ENCODE data around the gene ID2. TPM values are rescaled to one million over a fixed set of nuclear protein-coding genes. Genes with fewer than 3 reads are reported as not detected.

ID2 gene
- total RNA-seq, 2 experiments from 2014 or later = 171 to 213 TPM

DNA sequence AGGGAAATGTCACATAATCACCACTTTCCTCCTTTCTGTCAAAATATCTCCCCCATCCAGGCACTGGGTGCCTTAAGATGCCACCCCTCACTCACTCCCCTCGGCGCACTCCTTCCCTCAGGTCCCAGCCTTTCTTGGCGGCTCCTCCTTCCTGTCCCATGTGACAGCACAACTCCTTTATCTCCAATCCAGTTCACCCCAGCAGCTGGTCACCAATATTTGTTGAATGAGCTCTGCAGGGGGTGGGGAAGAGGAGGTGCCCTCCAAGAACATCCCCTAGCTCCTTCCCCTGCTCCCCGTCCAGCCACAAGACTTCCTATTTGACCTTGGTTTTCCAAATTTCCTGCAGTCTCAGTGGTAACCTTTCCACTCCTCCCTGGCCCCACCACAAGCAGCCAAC, 31.6 kb upstream of the ID2 start:
- H3K4me1 Mint-ChIP-seq = no peaks in the 10 kb centered on the region
- ATAC-seq (no peak), DNase-seq (no peak)
- no peaks in the 10 kb centered on the region for H3K9me3 Mint-ChIP-seq (ENCODE audit: low read depth)
- POLR2A ChIA-PET = no interaction called here
- H3K36me3 Mint-ChIP-seq (ENCODE audit: low read depth) = no peaks in the 10 kb centered on the region
- H3K4me3 Mint-ChIP-seq = no peak overlapping the region
- intact Hi-C loops (cut with DNase I, micrococcal nuclease) = no loop called here
- no peaks in the 10 kb centered on the region for H3K27me3 Mint-ChIP-seq
- no peak overlapping the region for H3K27ac Mint-ChIP-seq
- CTCF ChIA-PET = no interaction called here

DNA sequence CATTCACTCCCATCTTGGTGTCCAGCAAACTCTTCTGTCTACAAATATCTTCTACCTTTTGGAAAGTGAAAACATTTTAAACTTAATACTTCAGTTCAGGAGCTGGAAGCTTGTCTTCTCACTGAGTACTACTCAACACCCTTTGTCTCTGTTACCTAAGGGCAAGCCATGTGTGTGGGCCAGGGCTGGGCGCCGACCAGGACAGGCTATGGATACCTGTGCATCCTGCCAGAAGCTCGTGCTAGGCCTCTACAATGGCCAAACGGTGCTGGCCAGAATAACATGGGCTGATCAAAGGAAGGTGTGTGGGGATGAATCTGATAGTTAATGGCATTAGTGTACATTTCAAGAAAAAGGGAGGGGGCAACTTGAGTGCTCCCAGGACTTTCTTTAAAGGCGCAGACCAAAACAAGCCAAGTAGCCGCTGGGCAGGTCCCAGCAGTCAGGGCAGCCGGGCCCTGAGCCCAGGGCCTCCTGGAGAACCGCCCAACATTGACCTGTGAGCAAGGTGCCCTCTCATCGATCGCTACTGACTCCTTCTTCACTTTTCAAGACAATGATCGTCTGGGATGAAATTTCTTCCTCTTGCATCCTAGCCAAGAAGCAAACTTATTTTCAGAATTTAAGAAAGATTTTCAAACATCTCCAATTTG, 29.0 kb upstream of the ID2 start:
- Mint-ChIP-seq H3K27me3 (peaks cover 2% of the 10 kb centered on the region), H3K36me3 (ENCODE audit: low read depth) (no peaks in the 10 kb centered on the region), H3K9me3 (ENCODE audit: low read depth) (no peaks in the 10 kb centered on the region), H3K4me3 (no peak overlapping the region), H3K27ac (no peak overlapping the region), H3K4me1 (peaks cover 13% of the 10 kb centered on the region)
- ChIA-PET CTCF (no interaction called here), POLR2A (no interaction called here)
- DNase-seq (no peak), ATAC-seq (no peak)
- intact Hi-C loops (cut with DNase I, micrococcal nuclease) = no loop called here

DNA sequence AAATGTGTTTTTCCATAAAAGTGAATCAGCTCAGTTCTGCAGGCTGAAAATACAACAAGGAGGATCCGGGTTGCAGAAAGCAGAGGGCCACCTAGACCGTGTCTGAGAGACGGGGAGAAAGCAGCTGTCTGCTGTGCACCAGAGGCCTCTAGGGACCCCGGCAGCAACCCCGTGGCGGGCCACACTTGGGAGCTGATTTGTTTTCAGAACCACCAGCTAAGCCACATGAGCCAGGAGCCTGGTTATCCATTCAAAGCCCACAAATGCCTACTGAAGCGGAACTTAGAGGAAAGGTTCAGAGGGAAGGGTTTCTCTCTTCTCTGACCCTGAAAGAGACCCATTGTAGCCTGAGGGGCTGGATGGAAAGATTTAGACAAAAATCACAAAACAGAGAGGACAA, 28.4 kb upstream of the ID2 start:
- Mint-ChIP-seq H3K4me1 (peaks cover 14% of the 10 kb centered on the region), H3K36me3 (ENCODE audit: low read depth) (no peaks in the 10 kb centered on the region), H3K27ac (no peak overlapping the region), H3K27me3 (peaks cover 3% of the 10 kb centered on the region), H3K4me3 (no peak overlapping the region), H3K9me3 (ENCODE audit: low read depth) (no peaks in the 10 kb centered on the region)
- POLR2A ChIA-PET = no interaction called here
- ATAC-seq (no peak), DNase-seq (no peak)
- CTCF ChIA-PET = no interaction called here
- intact Hi-C loops (cut with DNase I, micrococcal nuclease) = no loop called here

DNA sequence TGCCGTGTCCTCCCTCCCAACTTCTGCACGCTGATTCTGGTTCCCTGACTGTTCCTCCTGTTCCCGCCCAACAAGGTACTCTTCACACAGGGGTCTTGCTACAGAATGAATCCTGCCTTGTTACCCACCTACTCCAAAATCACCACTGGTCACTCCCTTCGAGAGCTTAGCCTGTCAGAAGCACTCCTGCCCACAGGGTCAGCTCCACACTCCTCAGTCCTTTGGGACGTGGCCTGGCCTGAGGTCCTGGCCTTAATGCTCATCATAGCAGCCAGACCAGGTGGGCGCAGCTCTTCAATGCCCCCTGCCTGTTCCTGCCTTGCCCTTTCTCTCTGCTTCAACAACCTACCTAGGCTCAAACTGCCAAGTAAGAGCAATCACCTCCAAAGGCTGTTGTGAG, 27.8 kb upstream of the ID2 start:
- DNase-seq (no peak), ATAC-seq (no peak)
- intact Hi-C loops (cut with DNase I, micrococcal nuclease) = no loop called here
- Mint-ChIP-seq H3K4me3 (no peak overlapping the region), H3K27ac (no peak overlapping the region), H3K9me3 (ENCODE audit: low read depth) (no peaks in the 10 kb centered on the region), H3K36me3 (ENCODE audit: low read depth) (no peaks in the 10 kb centered on the region), H3K4me1 (peaks cover 14% of the 10 kb centered on the region), H3K27me3 (peaks cover 3% of the 10 kb centered on the region)
- POLR2A ChIA-PET = no interaction called here
- CTCF ChIA-PET = no interaction called here

DNA sequence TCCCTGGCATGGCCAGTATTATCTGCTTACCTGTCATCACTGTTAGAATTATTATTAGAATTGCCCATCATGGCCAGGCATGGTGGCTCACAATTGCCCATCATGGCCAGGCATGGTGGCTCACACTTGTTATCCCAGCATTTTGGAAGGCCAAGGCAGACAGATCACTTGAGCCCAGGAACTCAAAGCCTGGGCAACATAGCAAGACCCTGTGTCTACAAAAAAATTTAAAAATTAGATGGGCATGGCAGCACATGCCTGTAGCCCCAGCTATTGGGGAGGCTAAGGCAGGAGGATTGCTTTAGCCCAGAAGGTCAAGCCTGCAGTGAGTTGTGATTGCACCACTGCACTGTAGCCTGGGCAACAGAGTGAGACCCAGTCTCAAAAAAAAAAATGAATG, 27.4 kb upstream of the ID2 start:
- Mint-ChIP-seq H3K36me3 (ENCODE audit: low read depth) (no peaks in the 10 kb centered on the region), H3K9me3 (ENCODE audit: low read depth) (no peaks in the 10 kb centered on the region), H3K27ac (no peak overlapping the region), H3K27me3 (peaks cover 3% of the 10 kb centered on the region), H3K4me1 (peaks cover 14% of the 10 kb centered on the region), H3K4me3 (no peak overlapping the region)
- no peak for ATAC-seq
- CTCF ChIA-PET = no interaction called here
- intact Hi-C loops (cut with DNase I, micrococcal nuclease) = no loop called here
- no peak for DNase-seq
- POLR2A ChIA-PET = no interaction called here

DNA sequence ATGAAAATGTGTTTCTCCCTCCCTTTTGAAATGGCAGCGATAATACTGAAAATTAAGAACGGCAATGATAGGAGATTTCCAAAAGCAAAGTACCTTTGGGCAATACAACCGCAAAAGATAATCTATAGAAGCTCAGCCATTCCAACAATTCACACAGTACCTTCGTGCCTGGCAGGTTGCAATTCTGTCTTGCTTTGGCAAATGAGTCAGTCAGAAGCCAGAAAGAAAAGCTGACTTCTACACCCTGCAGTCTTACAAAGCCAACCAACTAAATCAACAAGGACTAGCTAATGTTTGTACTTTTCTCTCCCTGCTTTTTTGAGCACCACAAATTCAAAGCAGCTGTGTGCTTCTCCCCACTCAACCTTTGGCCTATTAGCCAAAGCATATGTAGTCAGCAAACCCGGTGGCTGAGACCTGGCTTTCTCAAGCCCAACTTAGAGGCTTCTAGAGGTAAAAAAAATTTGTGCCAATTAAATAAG, 25.7 kb upstream of the ID2 start:
- POLR2A ChIA-PET = interaction anchor here (0.6 kb wide), 1 partner anchor 327 kb away, joined by 3 read pairs; no protein-coding TSS in a partner anchor
- Mint-ChIP-seq H3K36me3 (ENCODE audit: low read depth) (no peaks in the 10 kb centered on the region), H3K4me1 (peaks cover 14% of the 10 kb centered on the region), H3K4me3 (no peak overlapping the region), H3K9me3 (ENCODE audit: low read depth) (no peaks in the 10 kb centered on the region), H3K27ac (no peak overlapping the region), H3K27me3 (peaks cover 3% of the 10 kb centered on the region)
- CTCF ChIA-PET = no interaction called here
- intact Hi-C loops (cut with DNase I, micrococcal nuclease) = no loop called here
- DNase-seq (no peak), ATAC-seq (no peak)

DNA sequence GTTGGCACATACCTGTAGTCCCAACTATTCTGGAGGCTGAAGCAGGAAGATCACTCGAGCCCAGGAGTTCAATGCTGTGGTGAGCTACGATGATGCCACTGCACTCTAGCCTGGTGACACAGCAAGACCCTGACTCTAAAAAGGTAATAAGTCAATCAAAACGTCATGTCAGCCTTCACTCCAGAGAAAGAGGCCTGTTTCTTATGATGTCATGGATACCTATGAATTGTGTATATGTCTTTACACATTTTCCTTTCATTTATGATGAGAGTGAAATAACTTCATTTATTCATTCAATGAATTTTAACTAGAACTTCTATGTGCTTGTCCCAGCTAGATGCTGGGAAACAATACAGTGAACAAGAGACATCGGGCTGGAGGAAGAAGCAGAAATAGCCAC, 25.0 kb upstream of the ID2 start:
- POLR2A ChIA-PET = interaction anchor here (1.0 kb wide), 1 partner anchor 24 kb away, joined by 6 read pairs; the partner anchor contains the start of gene ID2

DNA sequence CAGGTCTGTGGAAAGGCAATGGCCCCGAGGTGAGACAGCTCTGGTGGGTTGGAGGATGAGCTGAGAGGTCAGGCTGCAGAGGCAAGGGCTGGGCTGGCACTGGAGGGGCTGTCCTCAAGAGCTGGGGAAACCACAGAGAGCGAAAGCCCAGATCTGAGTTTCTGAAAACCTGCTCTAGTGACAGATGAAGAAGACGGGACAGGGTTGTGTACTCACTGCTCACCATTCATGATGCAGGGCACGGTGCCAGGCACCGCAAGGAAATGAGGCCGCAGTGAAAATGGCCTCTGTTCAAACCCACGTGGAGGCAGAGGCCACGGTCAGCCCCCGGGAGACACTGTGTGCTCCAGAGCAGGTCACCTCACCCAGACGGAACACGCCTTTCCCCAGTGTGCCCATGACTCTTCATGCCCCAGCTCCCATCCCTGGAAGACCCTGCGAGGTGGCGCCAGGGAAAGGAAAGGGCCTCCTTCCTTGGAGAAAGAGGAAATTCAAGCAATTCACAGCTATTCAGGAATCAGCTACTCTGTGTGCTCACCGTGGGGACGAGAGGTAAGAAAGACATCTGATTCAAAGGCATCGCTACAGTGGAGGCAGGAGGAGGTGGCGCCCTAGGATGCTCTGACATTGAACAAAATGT, 24.3 kb upstream of the ID2 start:
- H3K27ac Mint-ChIP-seq = no peak overlapping the region
- H3K4me3 Mint-ChIP-seq = no peak overlapping the region
- ATAC-seq = peak; percentile 85
- no peaks in the 10 kb centered on the region for H3K36me3 Mint-ChIP-seq (ENCODE audit: low read depth)
- peaks cover 3% of the 10 kb centered on the region for H3K27me3 Mint-ChIP-seq
- H3K4me1 Mint-ChIP-seq = peaks cover 20% of the 10 kb centered on the region
- POLR2A ChIA-PET = interaction anchor here (1.0 kb wide), 1 partner anchor 24 kb away, joined by 6 read pairs; the partner anchor contains the start of gene ID2
- intact Hi-C loops (cut with DNase I, micrococcal nuclease) = no loop called here
- H3K9me3 Mint-ChIP-seq (ENCODE audit: low read depth) = no peaks in the 10 kb centered on the region
- DNase-seq = peak; percentile 51
- CTCF ChIA-PET = no interaction called here

More for the DNA sequence above, 25.0 kb upstream of the ID2 start:
- ATAC-seq (no peak), DNase-seq (no peak)
- CTCF ChIA-PET = no interaction called here
- H3K27ac Mint-ChIP-seq = no peak overlapping the region
- H3K36me3 Mint-ChIP-seq (ENCODE audit: low read depth) = no peaks in the 10 kb centered on the region
- H3K9me3 Mint-ChIP-seq (ENCODE audit: low read depth) = no peaks in the 10 kb centered on the region
- no peak overlapping the region for H3K4me3 Mint-ChIP-seq
- intact Hi-C loops (cut with DNase I, micrococcal nuclease) = no loop called here
- peaks cover 3% of the 10 kb centered on the region for H3K27me3 Mint-ChIP-seq
- peaks cover 14% of the 10 kb centered on the region for H3K4me1 Mint-ChIP-seq

DNA sequence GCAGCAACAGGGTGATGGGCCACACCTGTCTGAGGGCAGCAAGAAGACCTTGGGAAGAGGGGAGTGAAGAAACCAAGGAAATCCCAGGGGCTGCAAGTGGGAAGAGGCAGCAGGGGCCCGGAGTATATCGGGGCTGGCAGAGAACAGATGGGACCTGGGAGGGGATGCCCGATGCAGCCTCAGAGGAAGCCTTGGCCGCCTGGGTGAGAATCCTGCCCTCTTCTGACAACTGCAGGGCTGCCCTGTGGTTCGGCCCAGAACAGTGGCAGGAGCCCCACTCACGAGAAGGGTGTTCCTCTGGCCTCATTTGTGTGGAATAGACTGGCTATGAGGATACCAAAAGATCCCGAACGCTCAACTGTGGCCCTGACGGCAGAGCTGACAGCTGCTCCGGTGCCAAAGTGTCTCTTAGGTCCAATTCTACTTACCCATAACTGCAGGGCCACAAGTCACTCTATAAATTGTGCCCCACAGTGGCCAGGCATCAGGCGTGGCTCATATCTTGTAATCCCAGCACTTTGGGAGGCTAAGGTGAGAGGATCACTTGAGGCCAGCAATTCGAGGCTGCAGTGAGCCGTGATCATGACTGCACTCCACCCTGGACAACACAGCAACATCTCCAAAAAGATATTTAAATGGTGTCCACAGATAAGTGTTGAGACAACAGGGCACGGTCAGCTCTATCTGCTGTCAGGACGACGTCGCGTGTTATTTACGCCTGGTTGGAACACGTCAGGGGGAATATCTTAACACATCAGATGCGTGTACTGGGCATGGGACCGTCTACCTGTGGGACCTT, 23.6 kb upstream of the ID2 start:
- POLR2A ChIA-PET = no interaction called here
- Mint-ChIP-seq H3K36me3 (ENCODE audit: low read depth) (no peaks in the 10 kb centered on the region), H3K27me3 (peaks cover 3% of the 10 kb centered on the region), H3K4me3 (no peak overlapping the region), H3K27ac (no peak overlapping the region), H3K4me1 (peaks cover 25% of the 10 kb centered on the region), H3K9me3 (ENCODE audit: low read depth) (no peaks in the 10 kb centered on the region)
- intact Hi-C loops (cut with DNase I, micrococcal nuclease) = no loop called here
- no peak for DNase-seq
- no peak for ATAC-seq
- CTCF ChIA-PET = no interaction called here

DNA sequence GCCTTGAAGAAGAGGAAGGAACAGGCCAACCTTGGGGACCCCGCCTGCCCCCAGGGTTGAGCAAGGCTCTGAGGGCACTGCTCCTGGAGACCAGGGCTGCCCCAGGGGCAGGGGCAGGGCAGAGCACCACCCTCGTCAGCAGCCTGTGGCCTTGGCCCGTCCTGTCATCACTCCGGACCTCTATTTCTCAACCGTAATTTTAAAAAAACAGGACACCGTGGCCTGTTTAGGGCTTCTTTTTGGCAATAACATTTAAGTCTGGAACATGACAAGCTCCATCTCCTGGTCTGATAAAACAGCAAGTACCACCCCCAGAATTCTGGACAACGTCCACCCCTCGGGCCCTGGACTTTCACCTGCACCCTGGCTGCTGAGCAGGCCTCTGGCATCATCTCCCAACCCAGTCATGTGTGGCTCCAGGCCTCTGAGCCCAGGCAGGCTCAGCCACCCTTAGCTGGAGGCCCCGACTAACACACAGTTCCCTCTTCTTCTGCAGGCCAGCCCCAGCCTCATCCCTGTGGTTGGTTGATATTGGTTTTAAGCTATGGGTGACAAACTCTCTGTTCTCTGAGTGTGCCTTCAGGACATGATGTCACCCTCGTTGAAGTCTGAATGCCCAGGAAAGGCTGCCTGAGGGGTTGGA, 22.6 kb upstream of the ID2 start:
- intact Hi-C loops (cut with DNase I, micrococcal nuclease) = no loop called here
- no peak overlapping the region for H3K4me3 Mint-ChIP-seq

DNA sequence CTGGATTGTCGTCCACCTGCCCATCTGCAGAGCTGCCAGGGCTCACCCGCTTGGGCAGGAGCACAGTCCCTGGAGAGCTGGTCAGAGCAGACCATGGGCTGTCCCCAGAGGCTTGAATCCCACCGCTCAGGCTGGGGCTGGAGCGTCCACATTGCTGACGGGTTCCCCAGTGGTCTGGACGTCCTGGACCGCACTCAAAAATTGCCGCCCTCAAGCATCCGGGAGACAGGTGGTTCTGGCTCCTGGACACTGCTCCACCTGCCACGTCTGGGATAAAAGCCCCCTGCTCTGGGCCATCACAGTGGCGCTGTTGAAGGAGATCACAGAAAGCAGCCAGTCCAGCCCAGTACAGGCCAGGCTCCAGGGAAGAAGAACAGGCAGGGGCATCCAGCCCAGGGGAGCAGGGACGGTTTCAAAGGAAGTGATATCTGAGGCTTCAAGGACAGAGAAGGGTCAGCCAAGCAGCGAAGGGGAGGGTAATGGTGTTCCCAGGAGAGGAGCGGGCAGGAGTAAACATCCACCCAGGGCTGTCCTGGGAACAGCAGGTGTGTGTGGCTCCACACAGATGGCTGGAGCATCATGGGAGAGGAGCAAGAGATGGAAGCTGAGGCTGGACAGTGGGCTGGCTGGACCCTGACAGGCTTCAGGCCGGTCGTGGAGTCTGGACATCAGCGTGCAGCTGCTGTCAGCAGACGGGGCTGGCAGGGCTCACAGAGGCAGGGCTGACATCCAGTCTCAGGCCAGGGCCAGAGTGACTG, 21.9 kb upstream of the ID2 start:
- CTCF ChIA-PET = interaction anchor here (0.7 to 1.4 kb wide), 2 partner anchors 10 to 184 kb away, joined by 3 to 4 read pairs; no protein-coding TSS in a partner anchor
- Mint-ChIP-seq H3K27me3 (peaks cover 5% of the 10 kb centered on the region), H3K9me3 (ENCODE audit: low read depth) (no peaks in the 10 kb centered on the region), H3K4me1 (peaks cover 34% of the 10 kb centered on the region), H3K27ac (no peak overlapping the region), H3K36me3 (ENCODE audit: low read depth) (no peaks in the 10 kb centered on the region), H3K4me3 (no peak overlapping the region)
- DNase-seq = no peak
- intact Hi-C loops (cut with DNase I, micrococcal nuclease) = no loop called here
- ATAC-seq = no peak
- POLR2A ChIA-PET = no interaction called here

More for the DNA sequence above, 22.6 kb upstream of the ID2 start:
- DNase-seq (no peak), ATAC-seq (no peak)
- POLR2A ChIA-PET = no interaction called here
- H3K27ac Mint-ChIP-seq = no peak overlapping the region
- H3K9me3 Mint-ChIP-seq (ENCODE audit: low read depth) = no peaks in the 10 kb centered on the region
- H3K4me1 Mint-ChIP-seq = peaks cover 30% of the 10 kb centered on the region
- H3K27me3 Mint-ChIP-seq = peaks cover 5% of the 10 kb centered on the region
- CTCF ChIA-PET = interaction anchor here (0.7 to 1.4 kb wide), 2 partner anchors 11 to 183 kb away, joined by 3 to 4 read pairs; no protein-coding TSS in a partner anchor
- H3K36me3 Mint-ChIP-seq (ENCODE audit: low read depth) = no peaks in the 10 kb centered on the region
